ENCODE results near the gene NEU1.

DNA sequence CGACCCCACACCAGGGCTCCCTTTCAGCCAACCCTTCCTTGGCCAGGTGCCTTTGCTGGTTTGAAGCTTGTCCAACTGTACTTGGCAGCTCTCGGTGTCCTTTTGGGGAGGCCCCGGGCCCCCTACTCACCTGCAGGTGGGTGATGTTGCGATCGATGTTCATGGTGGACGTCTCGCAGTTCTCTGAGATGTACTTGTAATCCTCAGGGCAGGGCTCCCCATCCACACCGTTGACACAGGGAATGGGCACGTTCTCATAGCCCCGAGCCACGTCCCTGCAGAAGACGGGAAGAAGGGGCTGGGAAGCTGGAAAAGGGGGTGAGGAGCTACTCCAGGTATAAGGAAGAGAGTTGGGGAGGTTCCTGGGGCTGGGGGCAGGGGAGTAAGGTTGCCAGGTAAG is 21.1 kb upstream of the NEU1 start:
- TF ChIP-seq, protein P1, sequence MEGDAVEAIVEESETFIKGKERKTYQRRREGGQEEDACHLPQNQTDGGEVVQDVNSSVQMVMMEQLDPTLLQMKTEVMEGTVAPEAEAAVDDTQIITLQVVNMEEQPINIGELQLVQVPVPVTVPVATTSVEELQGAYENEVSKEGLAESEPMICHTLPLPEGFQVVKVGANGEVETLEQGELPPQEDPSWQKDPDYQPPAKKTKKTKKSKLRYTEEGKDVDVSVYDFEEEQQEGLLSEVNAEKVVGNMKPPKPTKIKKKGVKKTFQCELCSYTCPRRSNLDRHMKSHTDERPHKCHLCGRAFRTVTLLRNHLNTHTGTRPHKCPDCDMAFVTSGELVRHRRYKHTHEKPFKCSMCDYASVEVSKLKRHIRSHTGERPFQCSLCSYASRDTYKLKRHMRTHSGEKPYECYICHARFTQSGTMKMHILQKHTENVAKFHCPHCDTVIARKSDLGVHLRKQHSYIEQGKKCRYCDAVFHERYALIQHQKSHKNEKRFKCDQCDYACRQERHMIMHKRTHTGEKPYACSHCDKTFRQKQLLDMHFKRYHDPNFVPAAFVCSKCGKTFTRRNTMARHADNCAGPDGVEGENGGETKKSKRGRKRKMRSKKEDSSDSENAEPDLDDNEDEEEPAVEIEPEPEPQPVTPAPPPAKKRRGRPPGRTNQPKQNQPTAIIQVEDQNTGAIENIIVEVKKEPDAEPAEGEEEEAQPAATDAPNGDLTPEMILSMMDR (conservative IDR thresholded peaks at IDR 0.05; ENCODE audit: low read length) = no peak
- TF ChIP-seq EZH2phosphoT487 (IDR thresholded peaks at IDR 0.05; ENCODE audit: borderline replicate concordance, low read depth, low read length) = no peak

Measured in OCI-LY7 (cell line).